GM12864 (cell line): ENCODE results near the gene RASIP1.

Experiments
- DNase-seq: peaks from one replicate; pipeline ENCODE4 v3.0.0-alpha.2; 2011; ENCODE audit warnings: low read depth
- H3K4me3 ChIP-seq: 2 replicates; pipeline ENCODE4 v1.5.1; 2011; ENCODE audit warnings: mild to moderate bottlenecking, low read depth, low read length, control low read depth
- CTCF ChIP-seq: IDR thresholded peaks from 2 replicates; pipeline ENCODE4 v1.5.1; 2011; ENCODE audit warnings: low read depth, mild to moderate bottlenecking, moderate library complexity, low read length, control low read depth, inconsistent platforms; ENCODE audit errors: missing control alignments

Gene RASIP1

GRCh38 chr19:48755084-48755641 is 14.8 kb upstream of the RASIP1 start, which contains the start of gene FGF21:
Gene FGF21, plus strand, starts transcription at chr19:48755524. Its CDS starts 713 bp downstream, at chr19:48756237.
- no peak within 1 kb of the TSS for H3K4me3 ChIP-seq
- DNase-seq, result no peak
- TF ChIP-seq CTCF, result no peak

GRCh38 chr19:48752496-48753365 is 12.3 kb upstream of the RASIP1 start, which contains the start of gene FUT1:
Gene FUT1, minus strand, starts transcription at chr19:48752641. Its CDS starts 1,360 bp downstream, at chr19:48751281.
- DNase-seq, result no peak
- TF ChIP-seq CTCF, result no peak
- no peak within 1 kb of the TSS for H3K4me3 ChIP-seq

- no peak for TF ChIP-seq CTCF
- DNase-seq, result no peak
- H3K4me3 ChIP-seq, result no peak overlapping the region
Measured at GRCh38 chr19:48751845-48752495, 11.6 kb upstream of the RASIP1 start.

GRCh38 chr19:48750771-48751504 is 10.5 kb upstream of the RASIP1 start:
- DNase-seq, result no peak
- H3K4me3 ChIP-seq, result no peak overlapping the region
- TF ChIP-seq CTCF, result no peak

- DNase-seq, result no peak
- TF ChIP-seq CTCF, result no peak
- H3K4me3 ChIP-seq, result no peak overlapping the region
Measured at GRCh38 chr19:48750351-48750750, 9.9 kb upstream of the RASIP1 start.

- no peak for DNase-seq
- no peak for TF ChIP-seq CTCF
- no peak overlapping the region for H3K4me3 ChIP-seq
Measured at GRCh38 chr19:48749571-48750198, 9.3 kb upstream of the RASIP1 start.
